Neural progenitor cell (in vitro differentiated cells): Measurements from ENCODE around the gene ADD3. TPM values are rescaled to one million over a fixed set of nuclear protein-coding genes. Genes with fewer than 3 reads are reported as not detected.
"Not testable (repeated sequence)": the region's sequence is repeated elsewhere in the genome, so short reads cannot be mapped to it uniquely, and the experiment has no call there.

Experiments used
- DNase-seq: peaks from one replicate; pipeline ENCODE4 v3.0.0-alpha.2; 2016; ENCODE audit warnings: low spot score
- H2AFZ ChIP-seq: fragments of 200-600 bp; sonication (generic); replicated peaks from 2 replicates; pipeline ENCODE4 v1.6.1; 2016; ENCODE audit warnings: antibody characterized with exemption
- H3F3A ChIP-seq: fragments of 200-600 bp; sonication (generic); 2 replicates; pipeline ENCODE4 v1.6.1; 2016; ENCODE audit warnings: antibody characterized with exemption, low read depth
- H3K27ac ChIP-seq: fragments of 200-600 bp; sonication (generic); 2 replicates; pipeline ENCODE4 v1.5.1; 2016; ENCODE audit warnings: mild to moderate bottlenecking
- H3K27me3 ChIP-seq: fragments of 200-600 bp; sonication (generic); 2 replicates; pipeline ENCODE4 v1.6.1; 2016; ENCODE audit warnings: mild to moderate bottlenecking, moderate library complexity
- H3K36me3 ChIP-seq: fragments of 200-600 bp; sonication (generic); 2 replicates; pipeline ENCODE4 v1.5.1; 2016
- H3K4me1 ChIP-seq: fragments of 200-600 bp; sonication (generic); 2 replicates; pipeline ENCODE4 v1.6.1; 2016; ENCODE audit warnings: mixed run types
- H3K4me2 ChIP-seq: fragments of 200-600 bp; sonication (generic); 2 replicates; pipeline ENCODE4 v1.6.1; 2016
- H3K4me3 ChIP-seq: fragments of 200-600 bp; sonication (generic); 2 replicates; pipeline ENCODE4 v1.5.1; 2016
- H3K79me2 ChIP-seq: fragments of 200-600 bp; sonication (generic); 2 replicates; pipeline ENCODE4 v1.6.1; 2016; ENCODE audit warnings: low read depth
- H3K9ac ChIP-seq: fragments of 200-600 bp; sonication (generic); 2 replicates; pipeline ENCODE4 v1.6.1; 2016
- H3K9me3 ChIP-seq: fragments of 200-600 bp; sonication (generic); 2 replicates; pipeline ENCODE4 v1.5.1; 2016; ENCODE audit warnings: low read depth
- H4K20me1 ChIP-seq: fragments of 200-600 bp; sonication (generic); 2 replicates; pipeline ENCODE4 v1.6.1; 2016; ENCODE audit warnings: low read depth
- H3K27ac Mint-ChIP-seq: 3 replicates; pipeline ENCODE4 v1.8.0; 2021; ENCODE audit warnings: mixed read lengths
- H3K27me3 Mint-ChIP-seq: 2 replicates; pipeline ENCODE4 v1.8.0; 2022; ENCODE audit warnings: low read depth, mild to moderate bottlenecking, inconsistent platforms, moderate library complexity, mixed read lengths; ENCODE audit not compliant: insufficient read depth
- H3K36me3 Mint-ChIP-seq: 3 replicates; pipeline ENCODE4 v1.8.0; 2021; ENCODE audit warnings: mixed read lengths
- H3K4me1 Mint-ChIP-seq: 3 replicates; pipeline ENCODE4 v1.8.0; 2021; ENCODE audit warnings: mixed read lengths
- H3K4me3 Mint-ChIP-seq: 3 replicates; pipeline ENCODE4 v1.8.0; 2021; ENCODE audit warnings: mild to moderate bottlenecking, moderate library complexity, mixed read lengths
- H3K9me3 Mint-ChIP-seq: 3 replicates; pipeline ENCODE4 v1.8.0; 2020; ENCODE audit warnings: mixed read lengths
- CTCF ChIP-seq: fragments of 200-600 bp; sonication (generic); IDR thresholded peaks from 2 replicates; pipeline ENCODE4 v1.5.1; 2017; ENCODE audit warnings: antibody characterized with exemption, mild to moderate bottlenecking
- EZH2 ChIP-seq: fragments of 200-600 bp; sonication (generic); IDR thresholded peaks from 2 replicates; pipeline ENCODE4 v1.6.1; 2017; ENCODE audit warnings: antibody characterized with exemption, mild to moderate bottlenecking, moderate library complexity
- EZH2phosphoT487 ChIP-seq: fragments of 200-600 bp; sonication (generic); IDR thresholded peaks from 2 replicates; pipeline ENCODE4 v1.6.1; 2017; ENCODE audit warnings: antibody characterized with exemption
- total RNA-seq: library from RNA; depleted of rRNA; stranded (reverse); fragments of >200 nt; gene quantifications from 2 replicates; pipeline ENCODE4 v1.2.3, GENCODE V29; 2015; ENCODE audit warnings: low replicate concordance

ADD3 gene
- total RNA-seq, 1 donor from 2014 or later = 345 TPM

- Mint-ChIP-seq H3K27me3 (no peaks in the 10 kb centered on the region), H3K4me3 (no peak overlapping the region), H3K36me3 (peaks cover 19% of the 10 kb centered on the region), H3K4me1 (peaks cover 5% of the 10 kb centered on the region), H3K27ac (no peak overlapping the region), H3K9me3 (no peaks in the 10 kb centered on the region)
- Histone ChIP-seq H3K4me1 (no peaks in the 10 kb centered on the region), H2AFZ (no peak overlapping the region), H3F3A (peaks cover 40% of the 10 kb centered on the region), H3K9ac (no peak overlapping the region), H3K4me3 (no peak overlapping the region), H3K79me2 (no peaks in the 10 kb centered on the region), H3K27ac (no peak overlapping the region), H3K4me2 (no peak overlapping the region), H3K9me3 (no peaks in the 10 kb centered on the region), H4K20me1 (no peaks in the 10 kb centered on the region), H3K27me3 (no peaks in the 10 kb centered on the region), H3K36me3 (peaks cover 19% of the 10 kb centered on the region)
- no peak for DNase-seq
- TF ChIP-seq CTCF (no peak), EZH2 (no peak), EZH2phosphoT487 (no peak)
These were observed 127.1 kb downstream of the ADD3 start for GRCh38 chr10:110134917-110135316.

GRCh38 chr10:110135836-110136235, 128.1 kb downstream of the ADD3 start:
- not testable (repeated sequence) for H3K4me1 ChIP-seq
- H3K36me3 Mint-ChIP-seq = peaks cover 15% of the 10 kb centered on the region

GRCh38 chr10:110137142-110137545, 129.4 kb downstream of the ADD3 start:
- Histone ChIP-seq H3K9me3 (no peaks in the 10 kb centered on the region), H3K4me1 (no peaks in the 10 kb centered on the region), H2AFZ (no peak overlapping the region), H3K79me2 (no peaks in the 10 kb centered on the region), H3K4me3 (no peak overlapping the region), H3K4me2 (no peak overlapping the region), H3K36me3 (peaks cover 8% of the 10 kb centered on the region), H3K9ac (no peak overlapping the region), H3K27me3 (no peaks in the 10 kb centered on the region), H3K27ac (no peak overlapping the region), H3F3A (peaks cover 40% of the 10 kb centered on the region), H4K20me1 (no peaks in the 10 kb centered on the region)
- Mint-ChIP-seq H3K27ac (no peak overlapping the region), H3K9me3 (no peaks in the 10 kb centered on the region), H3K27me3 (no peaks in the 10 kb centered on the region), H3K36me3 (peaks cover 7% of the 10 kb centered on the region), H3K4me1 (peaks cover 5% of the 10 kb centered on the region), H3K4me3 (no peak overlapping the region)
- TF ChIP-seq CTCF (peak; percentile 89), EZH2 (no peak)
- DNase-seq = peak; percentile 70

More at GRCh38 chr10:110135836-110136235, 128.1 kb downstream of the ADD3 start:
- not testable (repeated sequence) for H3K4me3 Mint-ChIP-seq, H3K27ac Mint-ChIP-seq, H3K9me3 ChIP-seq, H3K4me1 Mint-ChIP-seq, H3K4me2 ChIP-seq, H3K27me3 Mint-ChIP-seq, H4K20me1 ChIP-seq, H3K27me3 ChIP-seq, DNase-seq, H2AFZ ChIP-seq, H3K27ac ChIP-seq, H3K4me3 ChIP-seq, H3K9ac ChIP-seq, H3K79me2 ChIP-seq, H3K9me3 Mint-ChIP-seq
- Histone ChIP-seq H3F3A (peaks cover 40% of the 10 kb centered on the region), H3K36me3 (peaks cover 18% of the 10 kb centered on the region)

GRCh38 chr10:110138197-110138812, 130.5 kb downstream of the ADD3 start:
- H3F3A ChIP-seq = peaks cover 36% of the 10 kb centered on the region
- Mint-ChIP-seq H3K27me3 (peaks cover 2% of the 10 kb centered on the region), H3K27ac (no peak overlapping the region), H3K4me3 (no peak overlapping the region), H3K9me3 (no peaks in the 10 kb centered on the region), H3K36me3 (no peaks in the 10 kb centered on the region), H3K4me1 (peaks cover 5% of the 10 kb centered on the region)
- H4K20me1 ChIP-seq = no peaks in the 10 kb centered on the region
- TF ChIP-seq EZH2 (no peak), CTCF (peak; percentile 80)
- H3K9me3 ChIP-seq = no peaks in the 10 kb centered on the region
- no peak overlapping the region for H3K4me2 ChIP-seq
- H3K4me1 ChIP-seq = no peaks in the 10 kb centered on the region
- peaks cover 3% of the 10 kb centered on the region for H3K36me3 ChIP-seq
- no peak overlapping the region for H3K9ac ChIP-seq
- no peak overlapping the region for H2AFZ ChIP-seq
- no peaks in the 10 kb centered on the region for H3K79me2 ChIP-seq
- H3K27ac ChIP-seq = no peak overlapping the region
- peak; percentile 79 for DNase-seq
- no peak overlapping the region for H3K4me3 ChIP-seq
- no peaks in the 10 kb centered on the region for H3K27me3 ChIP-seq
